ENCODE measurements around the gene CCNT2.

GRCh38 chr2:134982603-134983002 is 64.0 kb downstream of the CCNT2 start:
- TF ChIP-seq CTCF (IDR thresholded peaks at IDR 0.05; ENCODE audit: borderline replicate concordance, extremely low read depth, low read length, poor library complexity, severe bottlenecking) (no peak), EZH2 (IDR thresholded peaks at IDR 0.05; ENCODE audit: borderline replicate concordance, low read depth, low read length, severe bottlenecking) (no peak)

All from DND-41 (cell line).